NT2/D1 (cell line): ENCODE results near the gene MAP1LC3B2.

ENCODE experiments used
- SUZ12 ChIP-seq: IDR thresholded peaks from 2 replicates; pipeline ENCODE4 v1.6.1; 2011; ENCODE audit not compliant: insufficient read length, insufficient read depth; ENCODE audit errors: extremely low read depth
- YY1 ChIP-seq: IDR thresholded peaks from 2 replicates; pipeline ENCODE4 v1.6.1; 2011; ENCODE audit not compliant: insufficient read length, insufficient read depth
- ZNF274 ChIP-seq: IDR thresholded peaks from 2 replicates; pipeline ENCODE4 v1.6.1; 2011; ENCODE audit warnings: mild to moderate bottlenecking, low read depth, low read length

GRCh38 chr12:116603546-116604177, 44.5 kb downstream of the MAP1LC3B2 start:
- TF ChIP-seq YY1 (no peak), SUZ12 (no peak), ZNF274 (no peak)
